Upper lobe of right lung (tissue), 1 donor: ENCODE data around the gene NID1. TPM values are rescaled to one million over a fixed set of nuclear protein-coding genes. Genes with fewer than 3 reads are reported as not detected.

Experiments used
- ATAC-seq: fragments of 200-7000 bp; cut with Tn5 transposase; one replicate; pipeline ENCODE4 v1.9.1; 2020; ENCODE audit warnings: mild to moderate bottlenecking, moderate library complexity
- DNase-seq: peaks from one replicate; pipeline ENCODE4 v3.0.0-alpha.2; 2020
- H3K27ac ChIP-seq: fragments of 200-600 bp; one replicate; pipeline ENCODE4 v1.8.0; 2022
- H3K27me3 ChIP-seq: fragments of 200-600 bp; one replicate; pipeline ENCODE4 v1.8.0; 2022; ENCODE audit warnings: mild to moderate bottlenecking
- H3K36me3 ChIP-seq: fragments of 200-600 bp; one replicate; pipeline ENCODE4 v1.8.0; 2022
- H3K4me1 ChIP-seq: fragments of 200-600 bp; one replicate; pipeline ENCODE4 v1.8.0; 2022
- H3K4me3 ChIP-seq: fragments of 200-600 bp; one replicate; pipeline ENCODE4 v1.8.0; 2022; ENCODE audit warnings: mild to moderate bottlenecking
- H3K9me3 ChIP-seq: fragments of 200-600 bp; one replicate; pipeline ENCODE4 v1.8.0; 2022
- intact Hi-C: fragments of 100-400 bp; cut with DNase I; formaldehyde crosslinking; loops from one replicate; pipeline ENCODE4 v1.11.0; 2022
- total RNA-seq: library from RNA; stranded (reverse); fragmentation: NEBNext Ultra II Directional; extraction: Animal tissue kit (Norgen Biotek cat#: 25700); gene quantifications from one replicate; pipeline ENCODE4 v1.2.1, GENCODE V29; 2021
- TF ChIP-seq, protein P1 (sequence below): fragments of 200-600 bp; IDR thresholded peaks from one replicate; pipeline ENCODE4 v1.8.0; 2022; ENCODE audit warnings: antibody characterized with exemption
- donor health status: DM: no; HTN: yes; CAD: no; lungs with severe emphysema.

NID1 gene
- total RNA-seq, 1 donor from 2014 or later = 60.5 TPM

DNA sequence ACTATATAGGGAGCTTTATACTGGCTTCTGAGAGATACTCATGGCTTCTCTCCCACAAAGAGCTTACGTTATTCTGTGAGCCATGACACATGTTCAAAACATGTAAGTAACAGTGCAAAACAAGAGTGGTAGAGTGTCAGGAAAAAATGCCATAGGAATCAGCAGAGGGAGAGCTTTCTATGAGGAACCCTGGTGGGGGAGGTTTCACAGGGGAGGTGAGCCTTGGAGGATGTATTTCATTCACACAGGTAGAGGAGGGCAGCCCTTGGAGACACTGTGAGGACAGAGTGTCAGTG lies 125.5 kb downstream of the NID1 start:
- no peaks in the 10 kb centered on the region for H3K27me3 ChIP-seq
- no peak for ATAC-seq
- TF ChIP-seq, protein P1, sequence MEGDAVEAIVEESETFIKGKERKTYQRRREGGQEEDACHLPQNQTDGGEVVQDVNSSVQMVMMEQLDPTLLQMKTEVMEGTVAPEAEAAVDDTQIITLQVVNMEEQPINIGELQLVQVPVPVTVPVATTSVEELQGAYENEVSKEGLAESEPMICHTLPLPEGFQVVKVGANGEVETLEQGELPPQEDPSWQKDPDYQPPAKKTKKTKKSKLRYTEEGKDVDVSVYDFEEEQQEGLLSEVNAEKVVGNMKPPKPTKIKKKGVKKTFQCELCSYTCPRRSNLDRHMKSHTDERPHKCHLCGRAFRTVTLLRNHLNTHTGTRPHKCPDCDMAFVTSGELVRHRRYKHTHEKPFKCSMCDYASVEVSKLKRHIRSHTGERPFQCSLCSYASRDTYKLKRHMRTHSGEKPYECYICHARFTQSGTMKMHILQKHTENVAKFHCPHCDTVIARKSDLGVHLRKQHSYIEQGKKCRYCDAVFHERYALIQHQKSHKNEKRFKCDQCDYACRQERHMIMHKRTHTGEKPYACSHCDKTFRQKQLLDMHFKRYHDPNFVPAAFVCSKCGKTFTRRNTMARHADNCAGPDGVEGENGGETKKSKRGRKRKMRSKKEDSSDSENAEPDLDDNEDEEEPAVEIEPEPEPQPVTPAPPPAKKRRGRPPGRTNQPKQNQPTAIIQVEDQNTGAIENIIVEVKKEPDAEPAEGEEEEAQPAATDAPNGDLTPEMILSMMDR = no peak

DNA sequence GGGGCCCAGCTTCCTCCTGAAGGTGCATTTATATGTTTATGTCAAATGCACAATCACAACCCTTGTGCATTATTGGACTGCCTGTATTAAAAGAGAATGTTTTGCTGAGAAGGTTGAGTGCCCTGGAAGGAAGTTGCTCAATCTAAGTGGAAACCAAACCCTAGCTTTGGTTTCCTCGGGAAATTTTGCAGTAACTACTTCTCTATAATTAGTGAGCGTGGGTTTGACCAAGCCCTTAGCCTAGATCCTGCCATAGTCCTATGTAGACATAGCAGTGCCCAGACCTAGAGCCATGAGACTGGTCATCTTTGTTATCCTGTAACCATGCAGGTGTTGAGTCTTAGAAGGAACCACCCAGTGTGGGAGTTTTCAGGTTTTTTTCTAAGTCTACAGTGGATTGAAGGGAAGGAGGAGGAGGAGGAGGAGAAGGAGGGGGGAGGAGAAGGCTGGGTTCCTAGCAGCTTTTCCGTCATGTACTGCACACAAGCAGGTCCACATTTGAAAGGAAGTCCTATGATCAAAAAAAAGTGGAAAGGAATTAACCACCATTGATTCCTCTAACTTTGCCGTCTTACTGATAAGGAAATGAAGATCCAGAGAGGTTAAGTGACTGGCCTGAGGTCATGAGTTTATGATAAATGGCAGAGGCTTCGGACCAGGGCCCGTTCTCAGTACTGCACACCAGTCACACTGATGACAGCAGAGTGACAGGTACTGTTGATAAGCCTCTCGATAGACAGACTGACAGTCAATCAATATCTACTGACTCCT lies 126.0 kb downstream of the NID1 start:
- TF ChIP-seq, protein P1 = no peak
- H3K4me3 ChIP-seq = no peak overlapping the region
- H3K4me1 ChIP-seq = peaks cover 41% of the 10 kb centered on the region
- H3K36me3 ChIP-seq = no peaks in the 10 kb centered on the region
- DNase-seq (no peak), ATAC-seq (peak; percentile 83)
- no peaks in the 10 kb centered on the region for H3K9me3 ChIP-seq
- intact Hi-C loops = no loop called here
- peak overlapping the region; percentile 63 for H3K27ac ChIP-seq
- no peaks in the 10 kb centered on the region for H3K27me3 ChIP-seq

More for the DNA sequence above, 125.5 kb downstream of the NID1 start:
- H3K4me3 ChIP-seq = no peak overlapping the region
- H3K27ac ChIP-seq = peak overlapping the region; percentile 63
- intact Hi-C loops = no loop called here
- H3K4me1 ChIP-seq = peaks cover 41% of the 10 kb centered on the region
- no peaks in the 10 kb centered on the region for H3K9me3 ChIP-seq
- no peak for DNase-seq
- no peaks in the 10 kb centered on the region for H3K36me3 ChIP-seq

DNA sequence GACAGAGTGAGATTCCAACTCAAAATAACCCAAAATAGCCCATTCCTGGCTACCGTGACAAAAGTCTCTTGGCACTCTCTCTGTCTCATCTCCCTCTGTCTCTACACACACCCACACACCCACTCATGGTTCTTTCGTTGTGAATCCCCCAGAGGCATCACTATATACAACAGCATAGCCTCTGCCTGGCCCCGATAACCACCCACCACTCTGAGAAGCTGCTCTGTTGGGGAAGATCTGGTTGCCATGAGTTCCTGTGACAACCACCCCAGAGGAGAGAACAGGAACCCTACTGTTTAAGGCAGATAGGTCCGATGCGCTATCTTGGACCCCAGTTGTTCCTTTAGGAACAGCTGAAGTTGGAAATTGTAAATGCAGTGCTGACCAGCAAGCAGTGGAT lies 127.8 kb downstream of the NID1 start:
- peaks cover 50% of the 10 kb centered on the region for H3K4me1 ChIP-seq
- DNase-seq = no peak
- H3K27ac ChIP-seq = no peak overlapping the region
- no peaks in the 10 kb centered on the region for H3K9me3 ChIP-seq
- ATAC-seq = no peak
- no peaks in the 10 kb centered on the region for H3K36me3 ChIP-seq
- TF ChIP-seq, protein P1 = no peak
- intact Hi-C loops = no loop called here
- no peaks in the 10 kb centered on the region for H3K27me3 ChIP-seq
- no peak overlapping the region for H3K4me3 ChIP-seq

DNA sequence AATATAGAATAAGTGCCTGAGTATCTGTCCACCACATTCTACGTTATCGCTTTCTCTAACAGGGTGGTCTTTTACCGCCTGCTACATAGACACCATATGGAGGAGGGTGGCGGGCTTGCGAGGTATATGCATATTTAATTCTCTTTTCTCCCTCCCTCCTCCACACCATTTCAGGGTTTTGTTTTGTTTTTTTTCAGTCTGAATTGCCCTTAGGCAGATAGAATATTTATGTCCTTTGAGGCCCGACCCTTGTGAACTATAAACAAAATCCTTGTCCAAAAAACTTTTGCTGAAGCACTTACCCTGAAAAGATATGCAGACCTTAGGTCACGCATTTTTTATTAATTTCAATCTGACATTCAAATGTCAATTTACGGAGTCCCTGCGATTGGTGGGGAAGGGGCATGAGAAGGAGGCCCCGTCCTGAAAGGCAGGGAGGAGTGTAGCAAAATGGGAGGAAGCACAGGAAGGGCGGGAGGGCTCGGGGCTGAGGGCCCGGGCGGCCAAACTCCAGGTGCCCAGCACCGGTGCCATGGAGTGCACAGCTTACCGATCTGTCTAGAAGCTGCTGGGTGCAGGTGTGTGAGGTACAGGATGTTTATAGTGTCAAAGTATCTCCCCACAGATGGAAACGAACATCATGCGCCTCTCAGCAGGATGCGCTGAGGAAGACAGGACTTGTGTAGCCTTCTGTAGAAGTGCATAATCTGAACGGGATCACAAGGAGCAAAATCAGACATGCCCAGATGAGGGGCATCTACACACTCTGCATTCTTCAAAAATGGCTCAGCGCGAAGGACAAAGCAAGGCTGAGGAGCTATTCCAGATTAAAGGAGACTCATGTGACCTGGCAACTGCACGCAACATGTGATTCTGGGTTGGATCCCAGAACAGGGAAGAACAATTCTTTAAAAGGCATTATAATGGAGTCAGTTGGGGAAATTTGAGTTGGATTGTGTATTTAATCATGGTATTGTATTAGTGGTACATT lies 129.4 kb downstream of the NID1 start:
- no peaks in the 10 kb centered on the region for H3K36me3 ChIP-seq
- no peak overlapping the region for H3K4me3 ChIP-seq
- intact Hi-C loops = no loop called here
- TF ChIP-seq, protein P1 = no peak
- no peaks in the 10 kb centered on the region for H3K27me3 ChIP-seq
- H3K4me1 ChIP-seq = peaks cover 56% of the 10 kb centered on the region
- H3K9me3 ChIP-seq = no peaks in the 10 kb centered on the region
- no peak for ATAC-seq
- H3K27ac ChIP-seq = no peak overlapping the region
- DNase-seq = no peak

DNA sequence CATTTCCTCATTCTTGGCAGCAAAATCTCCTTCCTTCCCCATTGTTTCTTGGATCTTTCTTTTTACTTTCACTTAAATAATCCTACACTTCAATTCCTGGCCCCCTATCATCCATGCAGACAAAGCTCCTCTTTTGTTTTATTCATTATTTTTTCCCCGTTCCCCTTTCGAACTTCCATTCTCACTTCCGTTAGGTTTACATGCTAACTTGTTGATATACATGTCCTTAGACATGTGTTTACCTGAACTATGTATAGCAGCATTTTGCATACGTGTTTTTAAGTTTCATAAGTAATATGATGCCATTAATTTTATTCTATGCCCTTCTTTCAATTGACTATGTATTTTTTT lies 131.1 kb downstream of the NID1 start:
- Histone ChIP-seq H3K4me3 (no peak overlapping the region), H3K27me3 (no peaks in the 10 kb centered on the region), H3K27ac (peak overlapping the region; percentile 44), H3K4me1 (peaks cover 40% of the 10 kb centered on the region), H3K9me3 (no peaks in the 10 kb centered on the region), H3K36me3 (no peaks in the 10 kb centered on the region)
- no peak for DNase-seq
- ATAC-seq = no peak
- TF ChIP-seq, protein P1 = no peak
- intact Hi-C loops = no loop called here
